Measurements from ENCODE around the gene SNX17.

The SNX17 gene

DNA sequence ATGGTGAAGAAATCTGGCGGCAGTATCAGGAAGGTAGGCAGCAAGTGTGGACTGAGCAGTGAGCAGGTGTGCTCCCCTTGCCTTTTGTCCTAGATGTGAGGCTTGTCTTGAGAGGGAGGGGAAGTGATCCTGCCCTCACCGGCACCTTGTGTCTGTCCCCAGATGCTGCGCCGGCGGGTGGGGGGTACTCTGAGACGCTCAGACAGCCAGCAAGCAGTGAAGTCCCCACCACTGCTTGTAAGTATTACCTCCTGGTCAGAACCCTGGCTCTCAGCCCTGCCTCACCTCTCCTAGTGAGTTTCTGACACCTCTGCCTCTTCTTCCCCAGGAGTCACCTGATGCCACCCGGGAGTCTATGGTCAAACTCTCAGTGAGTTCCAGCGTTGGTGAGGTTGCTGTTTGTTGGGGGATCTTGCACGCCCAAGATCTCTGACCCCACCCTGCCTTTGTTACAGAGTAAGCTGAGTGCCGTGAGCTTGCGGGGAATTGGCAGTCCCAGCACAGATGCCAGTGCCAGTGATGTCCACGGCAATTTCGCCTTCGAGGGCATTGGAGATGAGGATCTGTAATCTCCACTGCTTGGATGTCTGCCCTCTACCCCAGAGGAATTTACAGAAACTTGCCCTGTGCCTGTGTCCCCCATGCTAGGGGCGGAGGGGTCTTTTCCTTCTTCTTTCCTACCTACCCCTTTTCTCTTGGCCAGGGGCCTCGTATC is 5.9 kb downstream of the SNX17 start:
- no peaks in the 10 kb centered on the region for H3K27me3 ChIP-seq (ENCODE audit: low read depth, low read length)
- peaks cover 21% of the 10 kb centered on the region for H3K4me1 ChIP-seq (ENCODE audit: low read length)
- no peak overlapping the region for H2AFZ ChIP-seq (ENCODE audit: low read depth, low read length)
- H4K20me1 ChIP-seq (ENCODE audit: insufficient read depth, low read length), result no peaks in the 10 kb centered on the region
- H3K4me3 ChIP-seq (ENCODE audit: low read length), result no peak overlapping the region
- H3K4me2 ChIP-seq (ENCODE audit: low read length), result no peak overlapping the region
- H3K36me3 ChIP-seq (replicated peaks; ENCODE audit: low read depth, low read length), result peaks cover 52% of the 10 kb centered on the region
- TF ChIP-seq, protein P1, sequence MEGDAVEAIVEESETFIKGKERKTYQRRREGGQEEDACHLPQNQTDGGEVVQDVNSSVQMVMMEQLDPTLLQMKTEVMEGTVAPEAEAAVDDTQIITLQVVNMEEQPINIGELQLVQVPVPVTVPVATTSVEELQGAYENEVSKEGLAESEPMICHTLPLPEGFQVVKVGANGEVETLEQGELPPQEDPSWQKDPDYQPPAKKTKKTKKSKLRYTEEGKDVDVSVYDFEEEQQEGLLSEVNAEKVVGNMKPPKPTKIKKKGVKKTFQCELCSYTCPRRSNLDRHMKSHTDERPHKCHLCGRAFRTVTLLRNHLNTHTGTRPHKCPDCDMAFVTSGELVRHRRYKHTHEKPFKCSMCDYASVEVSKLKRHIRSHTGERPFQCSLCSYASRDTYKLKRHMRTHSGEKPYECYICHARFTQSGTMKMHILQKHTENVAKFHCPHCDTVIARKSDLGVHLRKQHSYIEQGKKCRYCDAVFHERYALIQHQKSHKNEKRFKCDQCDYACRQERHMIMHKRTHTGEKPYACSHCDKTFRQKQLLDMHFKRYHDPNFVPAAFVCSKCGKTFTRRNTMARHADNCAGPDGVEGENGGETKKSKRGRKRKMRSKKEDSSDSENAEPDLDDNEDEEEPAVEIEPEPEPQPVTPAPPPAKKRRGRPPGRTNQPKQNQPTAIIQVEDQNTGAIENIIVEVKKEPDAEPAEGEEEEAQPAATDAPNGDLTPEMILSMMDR (IDR thresholded peaks at IDR 0.05; ENCODE audit: low read depth, low read length), result no peak
- TF ChIP-seq EZH2phosphoT487 (IDR thresholded peaks at IDR 0.05; ENCODE audit: low read depth), result no peak
- H3K79me2 ChIP-seq (ENCODE audit: low read length), result peaks cover 28% of the 10 kb centered on the region
- no peaks in the 10 kb centered on the region for H3K9me3 ChIP-seq (ENCODE audit: insufficient read depth, low read length)
- H3K27ac ChIP-seq (ENCODE audit: low read length), result no peak overlapping the region
- no peak overlapping the region for H3K9ac ChIP-seq (ENCODE audit: low read length)

DNA sequence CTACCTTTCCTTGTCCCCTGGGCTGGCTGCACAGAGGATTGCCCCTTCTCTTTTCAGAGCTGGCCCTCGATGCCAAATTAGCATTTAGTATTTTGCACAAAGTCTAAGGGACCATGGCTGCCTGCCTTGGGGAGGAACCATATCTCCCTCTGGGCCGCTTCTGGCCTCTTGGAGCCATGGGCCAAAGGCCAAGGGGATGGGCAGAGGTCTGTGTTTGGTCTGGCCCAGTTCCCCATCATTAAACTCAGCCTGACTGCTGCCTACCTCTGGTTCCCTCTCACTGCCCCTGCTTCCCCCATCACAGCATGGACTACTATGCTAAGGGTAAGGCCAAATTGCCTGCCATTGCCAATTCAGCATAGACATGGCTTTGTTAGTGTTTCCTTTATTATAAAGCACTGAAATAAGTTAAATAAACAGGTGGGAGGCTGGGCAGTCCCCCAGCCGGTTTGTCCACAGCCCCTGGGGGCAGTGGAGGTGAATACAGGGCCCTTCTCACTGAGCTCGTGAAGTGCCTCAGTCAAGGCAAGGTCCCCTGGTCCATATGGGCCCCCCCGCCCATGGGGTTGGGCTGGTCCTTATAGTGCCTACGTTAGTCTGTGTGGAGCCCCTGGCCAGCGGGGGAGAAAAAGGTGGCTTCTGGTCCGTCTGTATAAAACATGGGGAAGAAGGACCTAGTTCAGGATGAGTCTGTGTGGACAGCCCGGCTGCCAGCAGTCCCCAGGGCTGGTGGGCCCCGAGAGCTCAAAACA is 6.6 kb downstream of the SNX17 start:
- no peaks in the 10 kb centered on the region for H3K9me3 ChIP-seq (ENCODE audit: insufficient read depth, low read length)
- TF ChIP-seq EZH2phosphoT487 (IDR thresholded peaks at IDR 0.05; ENCODE audit: low read depth), result no peak
- TF ChIP-seq, protein P1 (IDR thresholded peaks at IDR 0.05; ENCODE audit: low read depth, low read length), result no peak
- no peak overlapping the region for H3K4me3 ChIP-seq (ENCODE audit: low read length)
- peaks cover 59% of the 10 kb centered on the region for H3K36me3 ChIP-seq (replicated peaks; ENCODE audit: low read depth, low read length)
- no peaks in the 10 kb centered on the region for H3K27me3 ChIP-seq (ENCODE audit: low read depth, low read length)
- H3K79me2 ChIP-seq (ENCODE audit: low read length), result peaks cover 21% of the 10 kb centered on the region
- H3K4me1 ChIP-seq (ENCODE audit: low read length), result peaks cover 15% of the 10 kb centered on the region
- H3K9ac ChIP-seq (ENCODE audit: low read length), result no peak overlapping the region
- H2AFZ ChIP-seq (ENCODE audit: low read depth, low read length), result no peak overlapping the region
- no peaks in the 10 kb centered on the region for H4K20me1 ChIP-seq (ENCODE audit: insufficient read depth, low read length)
- H3K4me2 ChIP-seq (ENCODE audit: low read length), result no peak overlapping the region
- no peak overlapping the region for H3K27ac ChIP-seq (ENCODE audit: low read length)

DNA sequence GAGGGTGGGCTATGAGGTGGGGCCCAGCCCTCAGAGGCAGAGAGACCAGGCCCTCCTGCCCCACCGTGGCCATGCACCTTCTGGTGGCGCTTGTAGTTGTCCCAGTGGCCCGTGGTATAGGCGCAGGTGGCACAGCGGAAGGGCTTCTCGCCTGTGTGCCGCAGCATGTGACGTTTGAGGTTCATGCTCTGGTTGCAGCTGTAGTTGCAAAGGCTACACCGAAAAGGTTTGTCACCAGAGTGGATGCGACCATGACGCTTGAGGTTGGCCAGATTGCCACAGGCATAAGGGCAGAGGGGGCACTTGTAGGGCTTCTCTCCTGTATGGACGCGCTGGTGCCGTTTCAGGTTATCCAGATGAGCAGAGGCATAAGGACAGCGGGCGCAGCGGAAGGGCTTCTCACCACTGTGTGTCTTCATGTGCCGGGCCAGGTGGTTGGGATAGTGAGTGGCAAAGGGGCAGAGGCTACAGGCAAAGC is 7.2 kb downstream of the SNX17 start:
- Histone ChIP-seq H4K20me1 (ENCODE audit: insufficient read depth, low read length) (no peaks in the 10 kb centered on the region), H3K27me3 (ENCODE audit: low read depth, low read length) (no peaks in the 10 kb centered on the region), H3K4me1 (ENCODE audit: low read length) (peaks cover 12% of the 10 kb centered on the region), H3K9me3 (ENCODE audit: insufficient read depth, low read length) (no peaks in the 10 kb centered on the region), H3K79me2 (ENCODE audit: low read length) (peaks cover 15% of the 10 kb centered on the region), H3K4me3 (ENCODE audit: low read length) (no peak overlapping the region), H3K4me2 (ENCODE audit: low read length) (no peak overlapping the region), H3K36me3 (replicated peaks; ENCODE audit: low read depth, low read length) (peaks cover 62% of the 10 kb centered on the region), H2AFZ (ENCODE audit: low read depth, low read length) (no peak overlapping the region), H3K9ac (ENCODE audit: low read length) (no peak overlapping the region), H3K27ac (ENCODE audit: low read length) (no peak overlapping the region)
- TF ChIP-seq EZH2phosphoT487 (IDR thresholded peaks at IDR 0.05; ENCODE audit: low read depth), result no peak
- TF ChIP-seq, protein P1 (IDR thresholded peaks at IDR 0.05; ENCODE audit: low read depth, low read length), result no peak

DNA sequence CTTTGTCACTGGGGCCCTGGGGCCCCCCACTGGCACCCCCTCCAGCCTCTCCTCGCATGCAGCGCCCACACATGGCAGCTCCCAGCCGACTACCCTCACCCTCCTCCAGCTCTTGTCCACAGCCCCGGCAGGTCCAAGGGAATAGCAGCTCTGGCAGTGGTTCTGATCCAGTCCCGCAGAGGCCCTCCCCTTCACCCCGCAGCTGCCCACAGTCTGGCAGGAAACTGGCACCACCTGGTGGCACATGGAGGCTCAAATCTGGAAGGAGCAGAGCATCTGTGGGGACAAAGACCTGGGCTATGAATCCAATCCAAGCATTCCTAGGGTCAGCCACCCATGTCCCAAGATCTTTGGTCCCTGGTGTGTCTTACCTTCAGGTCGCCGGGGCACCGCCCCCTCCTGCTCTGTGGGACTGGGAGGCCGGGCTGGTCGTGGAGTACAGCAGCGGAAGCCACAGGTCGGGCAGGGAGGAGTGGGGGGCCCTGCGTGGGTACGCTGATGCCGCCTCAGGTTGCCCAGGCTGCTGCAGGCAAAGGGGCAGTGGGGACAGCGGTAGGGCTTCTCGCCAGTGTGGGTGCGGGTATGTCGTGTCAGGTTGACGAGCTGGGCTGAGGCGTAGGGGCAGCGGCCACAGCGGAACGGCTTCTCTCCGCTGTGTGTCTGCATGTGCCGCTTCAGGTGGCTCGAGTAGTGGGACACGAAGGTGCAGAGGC is 7.8 kb downstream of the SNX17 start:
- no peak overlapping the region for H3K4me2 ChIP-seq (ENCODE audit: low read length)
- no peak overlapping the region for H3K27ac ChIP-seq (ENCODE audit: low read length)
- peaks cover 60% of the 10 kb centered on the region for H3K36me3 ChIP-seq (replicated peaks; ENCODE audit: low read depth, low read length)
- TF ChIP-seq EZH2phosphoT487 (IDR thresholded peaks at IDR 0.05; ENCODE audit: low read depth), result no peak
- TF ChIP-seq, protein P1 (IDR thresholded peaks at IDR 0.05; ENCODE audit: low read depth, low read length), result peak; percentile 13; the same call in 1 of the 2 replicates
- H3K79me2 ChIP-seq (ENCODE audit: low read length), result peaks cover 9% of the 10 kb centered on the region; the same call in 1 of the 2 replicates
- no peak overlapping the region for H2AFZ ChIP-seq (ENCODE audit: low read depth, low read length)
- peaks cover 12% of the 10 kb centered on the region for H3K4me1 ChIP-seq (ENCODE audit: low read length)
- no peaks in the 10 kb centered on the region for H3K27me3 ChIP-seq (ENCODE audit: low read depth, low read length)
- no peaks in the 10 kb centered on the region for H4K20me1 ChIP-seq (ENCODE audit: insufficient read depth, low read length)
- no peaks in the 10 kb centered on the region for H3K9me3 ChIP-seq (ENCODE audit: insufficient read depth, low read length)
- H3K9ac ChIP-seq (ENCODE audit: low read length), result no peak overlapping the region
- no peak overlapping the region for H3K4me3 ChIP-seq (ENCODE audit: low read length)
